Endothelial cell of umbilical vein (primary cell): Measurements from ENCODE around the gene RNF112. TPM values are rescaled to one million over a fixed set of nuclear protein-coding genes. Genes with fewer than 3 reads are reported as not detected.
A peak's percentile ranks its signal among the peaks of the same experiment; 100 is the strongest.

ENCODE experiments used
- BruUV-seq: library from RNA; stranded (reverse); fragments of 400-500 nt; replicated peaks from 2 replicates; lab custom pipeline; 2021; lab: Mats Ljungman, UMichigan
- CTCF ChIA-PET: fragments of 300-600, 350-600 bp; sonication (Branson Sonifier 250); formaldehyde crosslinking; loops from one replicate; lab custom pipeline; 2021; ENCODE audit warnings: antibody characterized with exemption, inconsistent platforms; lab: Charles Lee
- POLR2A ChIA-PET: fragments of 300-600, 350-600 bp; sonication (Branson Sonifier 250); formaldehyde crosslinking; loops from one replicate; lab custom pipeline; 2021; ENCODE audit warnings: antibody characterized with exemption, inconsistent platforms; lab: Charles Lee
- DNase-seq: peaks from one replicate; pipeline ENCODE4 v3.0.0-alpha.2; 2011; ENCODE audit warnings: low read depth, low spot score
- FAIRE-seq: peaks from 2 replicates; lab custom pipeline; 2011; peaks lifted over from hg19 to GRCh38; lab: Jason Lieb, UNC
- H2AFZ ChIP-seq: 2 replicates; pipeline ENCODE4 v1.6.0; 2012; ENCODE audit warnings: low read depth, low read length, control low read depth, inconsistent platforms
- H3K27ac ChIP-seq: 2 replicates; pipeline ENCODE4 v1.5.1; 2011; ENCODE audit warnings: low read depth, mild to moderate bottlenecking, control low read depth, low read length, moderate library complexity; ENCODE audit not compliant: insufficient read depth
- H3K27me3 ChIP-seq, 2 experiments: 2 replicates each; pipeline versions ENCODE4 v1.6.0 to v1.6.1; 2011; ENCODE audit warnings: low read length in 2 of 2, mixed read lengths in 1 of 2; ENCODE audit not compliant: control insufficient read depth in 2 of 2, insufficient read depth in 2 of 2
- H3K36me3 ChIP-seq, 2 experiments: 2 replicates in 1 of 2; 3 replicates in 1 of 2; pipeline ENCODE4 v1.5.1; 2011; ENCODE audit warnings: low read length in 2 of 2, mild to moderate bottlenecking in 1 of 2, moderate library complexity in 1 of 2; ENCODE audit not compliant: control insufficient read depth in 2 of 2, insufficient read depth in 2 of 2; ENCODE audit errors: extremely low read depth in 1 of 2
- H3K4me1 ChIP-seq: 3 replicates; pipeline ENCODE4 v1.5.1; 2011; ENCODE audit warnings: mild to moderate bottlenecking, low read length; ENCODE audit not compliant: control insufficient read depth, insufficient read depth; ENCODE audit errors: extremely low read depth
- H3K4me2 ChIP-seq: 2 replicates; pipeline ENCODE4 v1.6.1; 2011; ENCODE audit warnings: low read length, control low read depth, mixed read lengths; ENCODE audit not compliant: insufficient read depth
- H3K4me3 ChIP-seq, 3 experiments: fragments of 200-600 bp in 1 of 3; sonication (generic), shearing (Covaris generic) in 1 of 3; replicated peaks in 1 of 3; 2 replicates each; pipeline ENCODE4 v1.5.1; 2011 to 2016; ENCODE audit warnings: control low read depth in 3 of 3, low read length in 3 of 3, mild to moderate bottlenecking in 2 of 3, inconsistent platforms in 1 of 3, low read depth in 1 of 3, moderate library complexity in 1 of 3; ENCODE audit not compliant: insufficient read depth in 1 of 3
- H3K79me2 ChIP-seq: 2 replicates; pipeline ENCODE4 v1.6.0; 2012; ENCODE audit warnings: low read length, inconsistent platforms; ENCODE audit not compliant: control insufficient read depth, insufficient read depth
- H3K9ac ChIP-seq: replicated peaks from 2 replicates; pipeline ENCODE3; 2011; ENCODE audit warnings: low read length, control low read depth; ENCODE audit not compliant: insufficient read depth; ENCODE audit errors: extremely low read depth
- H3K9me1 ChIP-seq: replicated peaks from 3 replicates; pipeline ENCODE4 v1.6.0; 2011; ENCODE audit warnings: mild to moderate bottlenecking, low read length; ENCODE audit not compliant: control insufficient read depth, insufficient read depth; ENCODE audit errors: extremely low read depth
- H3K9me3 ChIP-seq: replicated peaks from 2 replicates; pipeline ENCODE4 v1.5.1; 2012; ENCODE audit warnings: low read length, inconsistent platforms; ENCODE audit not compliant: control insufficient read depth, insufficient read depth
- H4K20me1 ChIP-seq: replicated peaks from 2 replicates; pipeline ENCODE3; 2011; ENCODE audit warnings: mild to moderate bottlenecking, low read length; ENCODE audit not compliant: control insufficient read depth, insufficient read depth; ENCODE audit errors: extremely low read depth
- EZH2 ChIP-seq: IDR thresholded peaks from 2 replicates; pipeline ENCODE4 v1.6.1; 2012; ENCODE audit warnings: borderline replicate concordance, low read depth, mild to moderate bottlenecking, moderate library complexity, low read length, inconsistent platforms; ENCODE audit not compliant: severe bottlenecking
- FOS ChIP-seq: IDR thresholded peaks from 2 replicates; pipeline ENCODE4 v1.6.1; 2011; ENCODE audit warnings: mild to moderate bottlenecking, low read length, moderate library complexity, borderline replicate concordance; ENCODE audit not compliant: insufficient read depth
- GATA2 ChIP-seq: IDR thresholded peaks from 2 replicates; pipeline ENCODE4 v1.7.0; 2011; ENCODE audit warnings: low read depth, mild to moderate bottlenecking, moderate library complexity, mixed read lengths, low read length; ENCODE audit not compliant: insufficient read length, insufficient read depth
- JUN ChIP-seq: IDR thresholded peaks from 2 replicates; pipeline ENCODE4 v1.6.1; 2011; ENCODE audit warnings: borderline replicate concordance, low read depth; ENCODE audit not compliant: insufficient read length, insufficient read depth
- MYC ChIP-seq: IDR thresholded peaks from one replicate; pipeline ENCODE4 v1.6.1; 2011; ENCODE audit warnings: mild to moderate bottlenecking, low read depth, low read length
- POLR2A ChIP-seq: IDR thresholded peaks from 2 replicates; pipeline ENCODE4 v1.6.1; 2012; ENCODE audit warnings: low read depth, mild to moderate bottlenecking, control low read depth, low read length
- POLR2AphosphoS5 ChIP-seq: IDR thresholded peaks from 2 replicates; pipeline ENCODE4 v1.6.1; 2012; ENCODE audit warnings: low read depth, mild to moderate bottlenecking, control low read depth, low read length, moderate library complexity; ENCODE audit not compliant: insufficient read depth
- dilution Hi-C: fragments of 300-500 bp; cut with MboI; formaldehyde crosslinking; loops from one replicate; pipeline ENCODE4 v1.15.0; 2019; ENCODE audit warnings: low sequenced_read_pairs; ENCODE audit not compliant: extremely low pct_ligation_motif_present
- intact Hi-C: fragments of 100-400 bp; cut with micrococcal nuclease; formaldehyde crosslinking; loops from one replicate; pipeline ENCODE4 v1.10.0; 2022
- polyA plus RNA-seq, 4 experiments: library from polyadenylated mRNA; depleted of rRNA in 3 of 4; stranded (reverse) in 3 of 4; unstranded in 1 of 4; fragments of >200 nt; gene quantifications; 2 replicates each; pipeline versions ENCODE4 v1.2.1 to v1.2.3, GENCODE V29; 2011 to 2012; ENCODE audit warnings: missing spikeins in 1 of 4
- total RNA-seq: library from RNA; stranded (reverse); gene quantifications from 2 replicates; pipeline ENCODE4 v1.2.3, GENCODE V29; 2021
- TF ChIP-seq, protein P1 (sequence below), 2 donors: IDR thresholded peaks; 1 replicate in 1 of 2; 2 replicates in 1 of 2; pipeline ENCODE4 v1.5.1; 2011; ENCODE audit warnings: low read length in 2 of 2, mild to moderate bottlenecking in 2 of 2, moderate library complexity in 2 of 2, control low read depth in 1 of 2, inconsistent platforms in 1 of 2, low read depth in 1 of 2; ENCODE audit not compliant: insufficient read depth in 1 of 2; ENCODE audit errors: extremely low read depth in 1 of 2
- TF ChIP-seq, protein P2 (sequence below): IDR thresholded peaks from 2 replicates; pipeline ENCODE4 v1.6.1; 2011; ENCODE audit not compliant: insufficient read depth, insufficient read length

The RNF112 gene
- total and polyA plus RNA-seq, 2 donors (not counting 3 experiments of a cell fraction or from before 2014, with no cell fraction given): 0.06 to 0.11 TPM

DNA sequence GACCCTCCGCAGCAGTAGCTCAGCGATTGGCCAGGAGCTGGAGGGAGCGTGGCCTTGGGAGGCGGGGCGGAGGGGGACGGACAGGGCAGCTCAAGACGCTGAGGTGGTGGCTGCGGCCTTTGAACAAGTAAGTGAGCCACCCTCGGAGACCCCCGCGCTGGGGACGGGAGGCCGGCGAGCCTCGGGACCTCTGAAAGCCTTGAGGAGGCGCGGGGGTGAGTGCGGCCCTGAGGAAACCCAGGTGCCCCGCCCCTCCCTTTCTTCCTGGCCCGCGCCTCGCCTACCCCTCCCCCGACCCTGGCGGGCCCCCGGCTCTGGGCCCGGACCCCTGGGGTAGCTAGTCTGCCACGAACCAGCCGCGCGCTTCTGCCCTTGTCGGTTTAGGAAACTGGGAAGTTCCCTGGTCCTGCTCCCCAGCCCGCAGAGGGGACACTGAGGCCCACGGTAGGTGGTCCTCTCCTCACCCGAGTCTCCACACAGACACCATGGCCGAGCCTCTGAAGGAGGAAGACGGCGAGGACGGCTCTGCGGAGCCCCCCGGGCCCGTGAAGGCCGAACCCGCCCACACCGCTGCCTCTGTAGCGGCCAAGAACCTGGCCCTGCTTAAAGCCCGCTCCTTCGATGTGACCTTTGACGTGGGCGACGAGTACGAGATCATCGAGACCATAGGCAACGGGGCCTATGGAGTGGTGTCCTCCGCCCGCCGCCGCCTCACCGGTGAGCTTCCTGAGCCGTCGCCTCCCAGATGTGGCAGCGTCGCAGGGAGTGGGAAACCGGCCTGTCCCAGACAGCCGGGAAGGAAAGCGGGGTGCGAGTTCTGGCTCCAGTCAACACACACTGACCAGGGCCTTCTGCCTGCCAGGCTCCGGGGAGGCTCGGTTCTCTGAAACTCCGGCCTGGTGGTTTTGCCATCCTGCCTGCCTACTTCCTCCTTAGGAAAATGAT lies 32.3 kb upstream of the RNF112 start, which contains the start of gene MAPK7:
MAPK7 (plus strand) TSS at position 83 of the 945 bp plus-strand sequence; CDS start at position 486, 403 bp downstream.
- Histone ChIP-seq H3K79me2 (peaks cover 15% of the 10 kb centered on the region), H4K20me1 (no peaks in the 10 kb centered on the region), H3K9ac (peak within 1 kb of the TSS; percentile 80), H3K36me3 (peaks cover 13 to 22% of the 10 kb centered on the region in 2 experiments), H3K27ac (peak within 1 kb of the TSS; percentile 59), H3K27me3 (no peaks in the 10 kb centered on the region), H3K4me1 (peaks cover 7% of the 10 kb centered on the region), H2AFZ (peak within 1 kb of the TSS; percentile 33), H3K4me3 (peak within 1 kb of the TSS; percentile 72 to 94 (median 80)), H3K9me3 (no peaks in the 10 kb centered on the region), H3K4me2 (peak within 1 kb of the TSS; percentile 97), H3K9me1 (no peaks in the 10 kb centered on the region)
- ChIA-PET CTCF (interaction anchor here (0.6 to 3.3 kb wide), 16 partner anchors 8 to 418 kb away, joined by 3 to 62 read pairs (median 4); partner anchors contain the start of gene B9D1), POLR2A (interaction anchor here (0.6 to 1.8 kb wide), 3 partner anchors 8 to 481 kb away, joined by 3 to 15 read pairs (median 3); partner anchors contain the start of gene B9D1)
- dilution Hi-C loops (no loop called here), intact Hi-C loops (loop anchor here (1.0 to 5.0 kb wide), 3 partner anchors 16 to 129 kb away; partner anchors contain the start of gene B9D1)
- no TSS peak for BruUV-seq
- DNase-seq (no peak), FAIRE-seq (peak; percentile 55)
- TF ChIP-seq MYC (no peak), POLR2A (no peak), POLR2AphosphoS5 (no peak), FOS (no peak), EZH2 (no peak), GATA2 (no peak), JUN (no peak)
- TF ChIP-seq, protein P1, sequence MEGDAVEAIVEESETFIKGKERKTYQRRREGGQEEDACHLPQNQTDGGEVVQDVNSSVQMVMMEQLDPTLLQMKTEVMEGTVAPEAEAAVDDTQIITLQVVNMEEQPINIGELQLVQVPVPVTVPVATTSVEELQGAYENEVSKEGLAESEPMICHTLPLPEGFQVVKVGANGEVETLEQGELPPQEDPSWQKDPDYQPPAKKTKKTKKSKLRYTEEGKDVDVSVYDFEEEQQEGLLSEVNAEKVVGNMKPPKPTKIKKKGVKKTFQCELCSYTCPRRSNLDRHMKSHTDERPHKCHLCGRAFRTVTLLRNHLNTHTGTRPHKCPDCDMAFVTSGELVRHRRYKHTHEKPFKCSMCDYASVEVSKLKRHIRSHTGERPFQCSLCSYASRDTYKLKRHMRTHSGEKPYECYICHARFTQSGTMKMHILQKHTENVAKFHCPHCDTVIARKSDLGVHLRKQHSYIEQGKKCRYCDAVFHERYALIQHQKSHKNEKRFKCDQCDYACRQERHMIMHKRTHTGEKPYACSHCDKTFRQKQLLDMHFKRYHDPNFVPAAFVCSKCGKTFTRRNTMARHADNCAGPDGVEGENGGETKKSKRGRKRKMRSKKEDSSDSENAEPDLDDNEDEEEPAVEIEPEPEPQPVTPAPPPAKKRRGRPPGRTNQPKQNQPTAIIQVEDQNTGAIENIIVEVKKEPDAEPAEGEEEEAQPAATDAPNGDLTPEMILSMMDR (IDR thresholded peaks at IDR 0.05; ENCODE audit: extremely low read depth in 1 of 2, insufficient read depth in 1 of 2, low read depth in 1 of 2, low read length in 2 of 2): no peak
- TF ChIP-seq, protein P2, sequence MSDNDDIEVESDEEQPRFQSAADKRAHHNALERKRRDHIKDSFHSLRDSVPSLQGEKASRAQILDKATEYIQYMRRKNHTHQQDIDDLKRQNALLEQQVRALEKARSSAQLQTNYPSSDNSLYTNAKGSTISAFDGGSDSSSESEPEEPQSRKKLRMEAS: no peak
